H1 (cell line): Measurements from ENCODE around the gene NPSR1. TPM values are rescaled to one million over a fixed set of nuclear protein-coding genes. Genes with fewer than 3 reads are reported as not detected.

Source experiments
- CTCF ChIA-PET: fragments of 300-600 bp; sonication (Branson Sonifier 250); formaldehyde crosslinking; loops from one replicate; lab custom pipeline; 2021; ENCODE audit not compliant: partially characterized antibody; lab: Charles Lee
- POLR2A ChIA-PET: fragments of 300-600 bp; sonication (Branson Sonifier 250); formaldehyde crosslinking; loops from one replicate; lab custom pipeline; 2021; ENCODE audit warnings: inconsistent platforms; ENCODE audit not compliant: partially characterized antibody; lab: Charles Lee
- DNase-seq, 2 experiments: peaks; one replicate each; pipeline versions ENCODE4 v3.0.0 to v3.0.0-alpha.2; 2010 to 2022; ENCODE audit warnings: low spot score in 2 of 2, low read depth in 1 of 2, mixed read lengths in 1 of 2
- FAIRE-seq: peaks from 2 replicates; lab custom pipeline; 2011; peaks lifted over from hg19 to GRCh38; lab: Jason Lieb, UNC
- H2AFZ ChIP-seq: 2 replicates; pipeline ENCODE4 v1.8.1; 2012; ENCODE audit warnings: low read length, inconsistent platforms
- H2AK5ac ChIP-seq: 2 replicates; pipeline ENCODE4 v1.6.1; 2013; ENCODE audit warnings: low read depth, low read length
- H2BK120ac ChIP-seq: replicated peaks from 2 replicates; pipeline ENCODE3; 2013; ENCODE audit warnings: low read depth, low read length, inconsistent platforms
- H2BK12ac ChIP-seq: 2 replicates; pipeline ENCODE4 v1.6.1; 2013; ENCODE audit warnings: low read depth, low read length
- H2BK15ac ChIP-seq: 2 replicates; pipeline ENCODE4 v1.6.1; 2013; ENCODE audit warnings: low read length
- H2BK20ac ChIP-seq: 2 replicates; pipeline ENCODE4 v1.6.1; 2013; ENCODE audit warnings: low read length
- H2BK5ac ChIP-seq: 2 replicates; pipeline ENCODE4 v1.6.1; 2013; ENCODE audit warnings: low read depth, low read length
- H3K14ac ChIP-seq: 2 replicates; pipeline ENCODE4 v1.6.1; 2013; ENCODE audit warnings: inconsistent platforms; ENCODE audit not compliant: insufficient read length
- H3K18ac ChIP-seq: 2 replicates; pipeline ENCODE4 v1.6.1; 2013; ENCODE audit warnings: low read length; ENCODE audit errors: extremely low read depth
- H3K23ac ChIP-seq: 2 replicates; pipeline ENCODE4 v1.6.1; 2013; ENCODE audit warnings: inconsistent platforms; ENCODE audit not compliant: insufficient read length
- H3K23me2 ChIP-seq: 2 replicates; pipeline ENCODE4 v1.6.1; 2013; ENCODE audit warnings: low read depth, low read length
- H3K27ac ChIP-seq: 2 replicates; pipeline ENCODE4 v1.6.1; 2011; ENCODE audit warnings: low read depth, low read length, inconsistent platforms
- H3K27me3 ChIP-seq, 4 experiments: replicated peaks in 1 of 4; 1 replicate in 1 of 4; 2 replicates in 3 of 4; pipeline versions ENCODE4 v1.6.1 to v1.8.1; 2011 to 2013; ENCODE audit warnings: low read length in 3 of 4, mild to moderate bottlenecking in 3 of 4, inconsistent platforms in 2 of 4, mixed read lengths in 2 of 4, moderate library complexity in 1 of 4; ENCODE audit not compliant: control insufficient read depth in 3 of 4, insufficient read depth in 3 of 4; ENCODE audit errors: extremely low read depth in 1 of 4
- H3K36me3 ChIP-seq, 4 experiments: 2 replicates each; pipeline versions ENCODE4 v1.6.1 to v1.8.1; 2011 to 2013; ENCODE audit warnings: mild to moderate bottlenecking in 4 of 4, low read length in 3 of 4, moderate library complexity in 2 of 4, control low read depth in 1 of 4, inconsistent platforms in 1 of 4; ENCODE audit not compliant: insufficient read depth in 4 of 4, control insufficient read depth in 2 of 4
- H3K4ac ChIP-seq: replicated peaks from 2 replicates; pipeline ENCODE3; 2013; ENCODE audit warnings: low read length, low read depth, mixed read lengths, inconsistent platforms; ENCODE audit not compliant: insufficient read length
- H3K4me1 ChIP-seq, 4 experiments: replicated peaks in 1 of 4; 1 replicate in 1 of 4; 2 replicates in 3 of 4; pipeline versions ENCODE4 v1.6.1 to v1.8.1; 2011 to 2013; ENCODE audit warnings: low read length in 3 of 4, inconsistent platforms in 2 of 4, mixed read lengths in 1 of 4; ENCODE audit not compliant: insufficient read depth in 4 of 4, control insufficient read depth in 3 of 4
- H3K4me2 ChIP-seq, 2 experiments: 2 replicates each; pipeline versions ENCODE4 v1.6.1 to v1.8.1; 2011 to 2013; ENCODE audit warnings: low read depth in 2 of 2, low read length in 2 of 2, control low read depth in 1 of 2, inconsistent platforms in 1 of 2, mild to moderate bottlenecking in 1 of 2; ENCODE audit not compliant: insufficient read depth in 1 of 2
- H3K4me3 ChIP-seq, 4 experiments: fragments of 200-600, 300-600 bp in 1 of 4; sonication (generic), shearing (Covaris generic), sonication (Bioruptor Twin) in 1 of 4; 2 replicates each; pipeline versions ENCODE4 v1.5.1 to v1.8.1; 2011 to 2016; ENCODE audit warnings: low read length in 4 of 4, low read depth in 3 of 4, control low read depth in 2 of 4, inconsistent platforms in 2 of 4, mild to moderate bottlenecking in 2 of 4, mixed read lengths in 1 of 4, moderate library complexity in 1 of 4; ENCODE audit not compliant: insufficient read depth in 2 of 4; ENCODE audit errors: extremely low read depth in 1 of 4
- H3K56ac ChIP-seq: replicated peaks from 2 replicates; pipeline ENCODE3; 2013; ENCODE audit warnings: low read depth, mild to moderate bottlenecking, mixed read lengths, low read length, inconsistent platforms; ENCODE audit not compliant: insufficient read length
- H3K79me1 ChIP-seq: 2 replicates; pipeline ENCODE4 v1.6.1; 2013; ENCODE audit warnings: low read depth, low read length, control low read depth
- H3K79me2 ChIP-seq, 2 experiments: 2 replicates each; pipeline versions ENCODE4 v1.6.1 to v1.8.1; 2012 to 2013; ENCODE audit warnings: low read length in 2 of 2, mild to moderate bottlenecking in 2 of 2, inconsistent platforms in 1 of 2; ENCODE audit not compliant: insufficient read depth in 2 of 2, control insufficient read depth in 1 of 2
- H3K9ac ChIP-seq, 4 experiments: replicated peaks in 1 of 4; 1 replicate in 1 of 4; 2 replicates in 3 of 4; pipeline versions ENCODE4 v1.6.1 to v1.8.1; 2011 to 2013; ENCODE audit warnings: low read depth in 3 of 4, low read length in 3 of 4, control low read depth in 2 of 4, mild to moderate bottlenecking in 2 of 4, moderate library complexity in 2 of 4, inconsistent platforms in 1 of 4; ENCODE audit errors: extremely low read depth in 1 of 4
- H3K9me3 ChIP-seq, 2 experiments: 2 replicates each; pipeline versions ENCODE4 v1.6.1 to v1.8.1; 2012 to 2013; ENCODE audit warnings: mild to moderate bottlenecking in 2 of 2, moderate library complexity in 2 of 2, control low read depth in 1 of 2, inconsistent platforms in 1 of 2, low read depth in 1 of 2, low read length in 1 of 2, mixed read lengths in 1 of 2; ENCODE audit not compliant: insufficient read depth in 2 of 2
- H4K20me1 ChIP-seq, 2 experiments: replicated peaks in 1 of 2; 2 replicates each; pipeline versions ENCODE3 to v1.8.1; 2011 to 2013; ENCODE audit warnings: inconsistent platforms in 2 of 2, low read length in 2 of 2, mild to moderate bottlenecking in 1 of 2; ENCODE audit not compliant: insufficient read depth in 2 of 2, control insufficient read depth in 1 of 2
- H4K5ac ChIP-seq: 2 replicates; pipeline ENCODE4 v1.6.1; 2013; ENCODE audit warnings: low read length, low read depth, mixed read lengths, inconsistent platforms; ENCODE audit not compliant: insufficient read length
- H4K8ac ChIP-seq: 2 replicates; pipeline ENCODE4 v1.8.0; 2013; ENCODE audit warnings: mild to moderate bottlenecking, moderate library complexity, low read length, inconsistent platforms; ENCODE audit not compliant: insufficient read depth; ENCODE audit errors: extremely low read depth
- H4K91ac ChIP-seq: replicated peaks from 2 replicates; pipeline ENCODE3; 2013; ENCODE audit warnings: low read length, mixed read lengths, inconsistent platforms; ENCODE audit not compliant: insufficient read length
- CTCF ChIP-seq, 3 experiments: IDR thresholded peaks; 1 replicate in 2 of 3; 2 replicates in 1 of 3; pipeline versions ENCODE4 v1.5.1 to v1.6.1; 2011; ENCODE audit warnings: low read length in 3 of 3, mild to moderate bottlenecking in 3 of 3, inconsistent platforms in 2 of 3, low read depth in 1 of 3, moderate library complexity in 1 of 3; ENCODE audit not compliant: insufficient read depth in 1 of 3; ENCODE audit errors: control extremely low read depth in 1 of 3
- KDM4A ChIP-seq: IDR thresholded peaks from one replicate; pipeline ENCODE4 v1.7.1; 2012; ENCODE audit warnings: low read depth, mild to moderate bottlenecking, moderate library complexity, low read length, inconsistent platforms; ENCODE audit not compliant: severe bottlenecking
- RAD21 ChIP-seq, 2 experiments: IDR thresholded peaks in 1 of 2; conservative IDR thresholded peaks in 1 of 2; 2 replicates each; pipeline ENCODE4 v1.6.1; 2011; ENCODE audit warnings: low read depth in 2 of 2, low read length in 2 of 2, improper control_type of control experiment in 1 of 2, inconsistent platforms in 1 of 2, mild to moderate bottlenecking in 1 of 2, moderate library complexity in 1 of 2
- TAF1 ChIP-seq: IDR thresholded peaks from 2 replicates; pipeline ENCODE4 v1.6.1; 2011; ENCODE audit warnings: mild to moderate bottlenecking, low read depth, low read length
- WGBS, 2 experiments: shearing (Covaris generic) in 1 of 2; methylation state at CpG; one replicate each; pipeline versions ENCODE4 v1.1.6 to v1.1.7; 2013 to 2015; ENCODE audit warnings: low lambda C conversion rate in 2 of 2, mixed read lengths in 2 of 2, inconsistent platforms in 1 of 2, low coverage in 1 of 2, missing lambda C conversion rate in 1 of 2; ENCODE audit not compliant: insufficient replicate concordance in 2 of 2, insufficient coverage in 1 of 2, insufficient read length in 1 of 2; ENCODE audit errors: extremely low coverage in 1 of 2, missing lambda C conversion rate in 1 of 2; 5-methylcytosine and 5-hydroxymethylcytosine counted together
- polyA plus RNA-seq, 7 experiments: library from polyadenylated mRNA; depleted of rRNA in 3 of 7; stranded (reverse) in 5 of 7; unstranded in 2 of 7; fragments of >200 nt in 5 of 7; fragments of 200-250 nt in 2 of 7; gene quantifications; 1 replicate in 5 of 7; 2 replicates in 1 of 7; 4 replicates in 1 of 7; pipeline versions ENCODE4 v1.2.1 to v1.2.3, GENCODE V29; 2011 to 2013; ENCODE audit warnings: missing spikeins in 2 of 7, mixed read lengths in 2 of 7
- total RNA-seq: library from RNA; stranded (reverse); fragmentation: NEBNext Ultra II Directional; extraction: Animal tissue kit (Norgen Biotek cat#: 25700); gene quantifications from 2 replicates; pipeline ENCODE4 v1.2.1, GENCODE V29; 2021

NPSR1 gene
- total and polyA plus RNA-seq, 2 of the 8 experiments (the other 6 are each of a cell fraction or from before 2014, with no cell fraction given): not detected

- POLR2A ChIA-PET: no interaction called here
- no peak overlapping the region for H3K23ac ChIP-seq
- no peak overlapping the region for H2BK120ac ChIP-seq
- no peak for FAIRE-seq
- H3K9ac ChIP-seq: no peak overlapping the region
- no peaks in the 10 kb centered on the region for H3K27me3 ChIP-seq
- no peak overlapping the region for H3K14ac ChIP-seq
- no peaks in the 10 kb centered on the region for H3K79me1 ChIP-seq
- no peaks in the 10 kb centered on the region for H3K23me2 ChIP-seq
- CTCF ChIA-PET: interaction anchor here (0.5 to 3.4 kb wide), 28 partner anchors 9 to 815 kb away, joined by 3 to 52 read pairs (median 4); no protein-coding TSS in a partner anchor
- H2BK12ac ChIP-seq: no peak overlapping the region
- H3K18ac ChIP-seq: no peak overlapping the region
- no peak overlapping the region for H3K56ac ChIP-seq
- no peak overlapping the region for H3K4ac ChIP-seq
- no peak overlapping the region for H2BK5ac ChIP-seq
- H2BK15ac ChIP-seq: no peak overlapping the region
- H3K4me3 ChIP-seq: no peak overlapping the region
- H3K36me3 ChIP-seq: no peaks in the 10 kb centered on the region
- no peaks in the 10 kb centered on the region for H3K79me2 ChIP-seq
- TF ChIP-seq TAF1 (no peak), RAD21 (IDR thresholded peaks at IDR 0.05 in 1 of 2, conservative IDR thresholded peaks at IDR 0.05 in 1 of 2; ENCODE audit: low read depth in 2 of 2, low read length in 2 of 2) (peak; percentile 73 to 81), KDM4A (no peak), CTCF (IDR thresholded peaks at IDR 0.05; ENCODE audit: control extremely low read depth in 1 of 3, insufficient read depth in 1 of 3, low read depth in 1 of 3, low read length in 3 of 3) (peak; percentile 66 to 80 (median 69))
- TF ChIP-seq, all 59 proteins: peak for 2
- Histone ChIP-seq H4K91ac (no peak overlapping the region), H2AFZ (no peak overlapping the region), H2AK5ac (no peak overlapping the region), H4K8ac (no peak overlapping the region), H3K9me3 (no peaks in the 10 kb centered on the region), H3K4me1 (no peaks in the 10 kb centered on the region), H4K20me1 (no peaks in the 10 kb centered on the region), H2BK20ac (no peak overlapping the region), H4K5ac (no peak overlapping the region), H3K27ac (no peak overlapping the region), H3K4me2 (no peak overlapping the region)
- 82% methylated on average over 7 of the region's 7 CpGs; no CpG with 5 or more reads in 1 of the 2 experiments for WGBS, 2 experiments
- DNase-seq: peak in 1 of 2 experiments; percentile 77
These were observed 165.7 kb downstream of the NPSR1 start for GRCh38 chr7:34823650-34824258.
